AG09309 (cell line): ENCODE measurements around the gene ADPRHL1.

Experiments used
- DNase-seq: peaks from one replicate; pipeline ENCODE4 v3.0.0-alpha.2; 2010; ENCODE audit warnings: low read depth
- H3K4me3 ChIP-seq: 2 replicates; pipeline ENCODE4 v1.5.1; 2011; ENCODE audit warnings: mild to moderate bottlenecking, low read depth, low read length, moderate library complexity; ENCODE audit not compliant: control insufficient read depth
- TF ChIP-seq, protein P1 (sequence below): IDR thresholded peaks from 2 replicates; pipeline ENCODE4 v1.5.1; 2011; ENCODE audit warnings: mild to moderate bottlenecking, low read depth, low read length, inconsistent platforms; ENCODE audit not compliant: insufficient read depth, control insufficient read depth; ENCODE audit errors: missing control alignments

The ADPRHL1 gene

DNA sequence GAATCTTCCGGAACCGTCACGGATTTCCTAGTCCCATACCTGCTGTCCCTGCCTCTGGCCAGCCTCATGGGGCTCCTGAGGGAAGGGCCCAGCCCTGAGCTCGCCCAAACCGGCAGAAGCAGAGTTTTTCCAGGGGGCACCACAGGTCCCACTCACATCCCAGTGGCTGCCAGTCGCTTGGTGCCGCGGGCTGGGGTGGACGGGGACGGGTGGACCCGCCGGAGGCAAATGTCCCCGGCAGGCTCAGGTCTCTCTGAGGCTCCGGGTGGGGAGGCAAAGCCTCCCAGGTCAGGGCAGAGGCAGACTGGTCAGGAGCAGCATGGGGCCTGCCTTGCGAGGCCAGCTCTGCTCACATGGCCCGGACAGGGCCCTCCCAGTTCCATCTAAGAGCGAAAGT, 24.8 kb downstream of the ADPRHL1 start:
- no peak for DNase-seq
- TF ChIP-seq, protein P1, sequence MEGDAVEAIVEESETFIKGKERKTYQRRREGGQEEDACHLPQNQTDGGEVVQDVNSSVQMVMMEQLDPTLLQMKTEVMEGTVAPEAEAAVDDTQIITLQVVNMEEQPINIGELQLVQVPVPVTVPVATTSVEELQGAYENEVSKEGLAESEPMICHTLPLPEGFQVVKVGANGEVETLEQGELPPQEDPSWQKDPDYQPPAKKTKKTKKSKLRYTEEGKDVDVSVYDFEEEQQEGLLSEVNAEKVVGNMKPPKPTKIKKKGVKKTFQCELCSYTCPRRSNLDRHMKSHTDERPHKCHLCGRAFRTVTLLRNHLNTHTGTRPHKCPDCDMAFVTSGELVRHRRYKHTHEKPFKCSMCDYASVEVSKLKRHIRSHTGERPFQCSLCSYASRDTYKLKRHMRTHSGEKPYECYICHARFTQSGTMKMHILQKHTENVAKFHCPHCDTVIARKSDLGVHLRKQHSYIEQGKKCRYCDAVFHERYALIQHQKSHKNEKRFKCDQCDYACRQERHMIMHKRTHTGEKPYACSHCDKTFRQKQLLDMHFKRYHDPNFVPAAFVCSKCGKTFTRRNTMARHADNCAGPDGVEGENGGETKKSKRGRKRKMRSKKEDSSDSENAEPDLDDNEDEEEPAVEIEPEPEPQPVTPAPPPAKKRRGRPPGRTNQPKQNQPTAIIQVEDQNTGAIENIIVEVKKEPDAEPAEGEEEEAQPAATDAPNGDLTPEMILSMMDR = no peak
- H3K4me3 ChIP-seq = no peak overlapping the region

DNA sequence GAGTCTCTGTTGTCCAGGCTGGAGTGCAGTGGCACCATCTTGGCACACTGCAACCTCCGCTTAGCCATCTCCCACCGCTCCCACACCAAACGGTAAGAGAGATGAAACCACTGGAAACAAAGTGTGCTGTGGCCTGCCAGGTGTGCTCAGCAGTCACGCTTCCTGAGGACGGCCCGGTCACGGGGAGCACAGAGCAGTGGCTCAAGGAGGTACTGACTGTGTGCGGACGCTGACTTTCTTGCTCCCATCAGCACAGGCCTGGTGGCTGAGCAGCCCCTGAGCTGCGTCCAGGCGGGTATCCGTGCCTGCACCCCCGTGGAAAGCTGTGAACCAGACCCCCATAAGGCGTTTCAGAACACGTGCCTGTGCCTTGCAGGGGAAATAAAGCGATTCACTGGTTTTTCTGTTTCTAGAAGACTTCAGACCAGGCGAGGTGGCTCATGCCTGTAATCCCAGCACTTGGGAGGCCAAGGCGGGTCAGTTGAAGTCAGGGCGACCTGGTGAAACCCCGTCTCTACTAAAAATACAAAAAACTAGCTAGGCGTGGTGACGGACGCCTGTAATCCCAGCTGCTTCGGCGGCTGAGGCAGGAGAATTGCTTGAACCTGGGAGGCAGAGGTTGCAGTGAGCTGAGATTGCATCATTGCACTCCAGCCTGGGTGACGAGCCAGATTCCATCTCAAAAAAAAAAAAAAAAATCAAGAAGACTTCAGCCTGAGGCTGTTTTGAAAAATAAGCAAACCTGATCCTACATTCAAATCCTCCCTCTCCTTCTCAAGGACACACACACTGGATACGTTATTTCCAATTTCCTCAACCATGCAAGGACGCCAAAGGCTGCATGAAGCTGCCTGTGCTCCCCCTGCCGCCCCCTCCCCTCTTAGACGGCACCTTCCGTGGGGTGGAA, 25.5 kb downstream of the ADPRHL1 start:
- TF ChIP-seq, protein P1 = no peak
- no peak overlapping the region for H3K4me3 ChIP-seq
- DNase-seq = no peak

DNA sequence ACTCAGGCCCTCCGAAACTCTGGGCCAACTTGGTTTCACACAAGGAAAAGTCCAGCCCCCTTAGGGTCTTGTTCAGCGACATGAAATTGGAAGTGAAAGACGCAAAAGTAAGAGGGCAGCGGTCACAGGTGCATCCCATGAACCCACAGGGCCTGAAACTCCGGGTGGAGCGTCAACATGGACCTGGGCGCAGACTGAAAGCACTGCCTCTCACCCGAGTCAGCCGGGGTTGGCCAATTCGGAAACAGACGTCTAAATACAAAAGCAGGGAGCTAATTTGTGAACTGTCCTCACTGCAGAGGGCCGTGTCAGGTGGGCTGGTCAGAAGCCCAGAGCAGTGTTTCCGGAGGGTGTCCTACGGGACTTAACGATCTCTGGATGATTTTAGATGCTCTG, 26.7 kb downstream of the ADPRHL1 start:
- TF ChIP-seq, protein P1 = no peak
- no peak for DNase-seq
- no peak overlapping the region for H3K4me3 ChIP-seq

DNA sequence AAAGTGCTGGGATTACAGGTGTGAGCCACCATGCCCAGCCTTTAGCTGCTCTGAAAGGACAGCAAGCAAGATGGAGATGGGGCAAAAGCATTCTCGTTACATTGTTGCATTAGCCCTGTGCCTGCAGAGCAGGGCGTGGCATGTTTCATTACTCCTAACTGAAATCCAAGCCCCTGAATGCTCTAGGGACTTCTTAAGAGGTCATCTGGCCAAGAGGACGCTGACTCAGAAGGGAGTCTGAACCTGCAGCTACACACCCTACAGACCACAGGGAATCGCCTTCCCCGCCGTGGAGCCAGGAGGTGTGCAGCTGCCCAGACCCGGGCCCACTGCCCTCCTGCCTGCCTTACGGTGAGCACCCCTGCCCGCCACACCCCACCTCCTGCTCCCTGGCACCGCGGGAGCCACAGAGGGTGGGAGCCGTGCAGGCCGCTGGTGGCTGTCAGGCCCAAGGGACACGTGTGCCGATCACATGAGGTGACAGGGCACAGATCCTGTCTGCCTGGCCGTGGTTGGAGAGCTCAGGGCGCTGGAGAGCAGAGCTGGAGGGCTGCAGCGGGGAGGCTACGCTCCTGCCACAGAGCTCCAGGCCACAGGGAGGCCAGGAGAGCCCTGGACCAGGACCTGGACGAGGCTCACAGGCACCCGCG, 27.2 kb downstream of the ADPRHL1 start:
- no peak for DNase-seq
- no peak overlapping the region for H3K4me3 ChIP-seq
- TF ChIP-seq, protein P1 = no peak

DNA sequence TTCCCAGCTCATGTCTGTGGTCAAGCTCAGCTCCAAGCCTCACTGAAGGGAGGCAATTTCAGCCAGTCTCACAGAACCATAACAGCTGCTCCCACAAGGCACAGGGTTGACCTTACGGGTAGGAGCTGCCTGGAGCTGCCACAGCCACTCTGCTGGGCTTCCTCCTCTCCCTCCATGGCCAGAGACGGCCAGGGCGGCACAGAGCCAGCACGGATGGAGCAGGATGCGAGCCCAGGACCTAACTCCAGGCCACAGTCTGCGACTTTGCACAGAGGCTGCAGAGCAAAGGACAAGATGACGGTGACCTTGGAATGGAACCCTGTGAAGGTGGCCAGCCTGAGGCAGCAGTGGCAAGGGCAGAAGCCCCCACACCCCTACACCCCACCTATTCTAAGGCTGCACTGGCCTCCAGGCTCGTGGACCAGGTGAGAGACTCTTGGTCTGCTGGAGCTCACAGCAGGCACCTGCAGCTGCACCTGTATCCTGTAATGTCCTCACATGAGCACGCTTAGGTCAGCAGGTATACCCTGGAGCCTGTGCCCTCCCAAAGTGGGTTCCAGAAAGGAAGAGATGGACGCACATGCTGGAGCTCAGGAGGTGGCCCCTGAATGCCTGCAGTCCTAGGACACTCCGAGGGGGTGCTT, 29.6 kb downstream of the ADPRHL1 start:
- no peak for DNase-seq
- TF ChIP-seq, protein P1 = no peak
- no peak overlapping the region for H3K4me3 ChIP-seq

DNA sequence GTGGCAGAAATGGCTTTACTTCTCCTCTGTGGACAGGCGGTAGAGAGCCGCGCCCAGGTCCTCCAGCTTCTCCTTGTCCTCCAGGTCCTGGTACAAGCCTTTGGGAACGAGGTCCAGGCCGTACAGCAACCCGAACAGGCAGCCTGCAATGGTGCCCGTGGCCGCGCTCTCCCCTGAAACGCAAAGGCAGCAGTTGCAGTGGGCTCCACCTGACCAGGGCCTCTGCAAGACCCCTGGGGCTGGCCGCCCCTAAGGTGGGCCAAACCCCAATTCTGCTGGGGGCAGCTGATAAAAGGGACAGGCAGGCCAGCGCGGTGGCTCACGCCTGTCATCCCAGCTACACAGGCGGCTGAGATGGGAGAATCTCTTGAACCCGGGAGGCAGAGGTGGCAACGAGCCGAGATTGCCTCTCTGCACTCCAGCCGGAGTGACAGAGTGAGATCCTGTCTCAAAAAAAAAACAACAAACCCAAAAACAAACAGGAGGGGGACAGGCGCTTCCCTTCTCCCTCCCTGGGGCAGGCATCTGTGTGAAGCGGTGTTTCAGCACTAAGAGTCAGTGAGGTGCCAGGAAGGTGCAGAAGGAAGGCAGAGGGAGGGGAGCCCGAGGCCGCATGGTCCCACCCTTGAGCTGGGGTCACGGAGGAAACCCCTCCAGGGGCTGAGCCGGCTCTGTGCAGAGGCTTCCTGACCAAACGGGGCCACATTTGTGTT, 30.3 kb downstream of the ADPRHL1 start:
- no peak for DNase-seq
- TF ChIP-seq, protein P1 = no peak
- H3K4me3 ChIP-seq = no peak overlapping the region
